ENCODE measurements around the gene OR1N1.

DNA sequence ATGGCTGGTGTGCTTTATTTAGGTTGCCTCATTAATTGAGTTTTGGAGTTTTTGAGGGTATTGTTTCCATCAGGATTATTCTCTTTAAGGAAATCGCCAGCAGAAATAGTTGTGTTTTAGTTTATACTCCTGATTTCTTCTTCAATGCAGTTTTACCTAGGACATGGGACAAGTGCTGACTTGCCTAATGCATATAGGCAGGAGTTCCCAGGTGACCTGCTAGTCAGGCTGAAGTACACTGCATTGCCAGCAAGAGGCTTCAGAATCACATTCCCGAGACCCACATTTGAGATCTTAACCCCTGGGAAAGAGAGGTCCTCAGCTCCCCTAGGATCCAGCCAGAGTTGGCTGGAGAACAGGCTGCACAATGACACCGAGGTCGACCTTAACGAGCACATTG, 24.3 kb upstream of the OR1N1 start:
- TF ChIP-seq, protein P1, sequence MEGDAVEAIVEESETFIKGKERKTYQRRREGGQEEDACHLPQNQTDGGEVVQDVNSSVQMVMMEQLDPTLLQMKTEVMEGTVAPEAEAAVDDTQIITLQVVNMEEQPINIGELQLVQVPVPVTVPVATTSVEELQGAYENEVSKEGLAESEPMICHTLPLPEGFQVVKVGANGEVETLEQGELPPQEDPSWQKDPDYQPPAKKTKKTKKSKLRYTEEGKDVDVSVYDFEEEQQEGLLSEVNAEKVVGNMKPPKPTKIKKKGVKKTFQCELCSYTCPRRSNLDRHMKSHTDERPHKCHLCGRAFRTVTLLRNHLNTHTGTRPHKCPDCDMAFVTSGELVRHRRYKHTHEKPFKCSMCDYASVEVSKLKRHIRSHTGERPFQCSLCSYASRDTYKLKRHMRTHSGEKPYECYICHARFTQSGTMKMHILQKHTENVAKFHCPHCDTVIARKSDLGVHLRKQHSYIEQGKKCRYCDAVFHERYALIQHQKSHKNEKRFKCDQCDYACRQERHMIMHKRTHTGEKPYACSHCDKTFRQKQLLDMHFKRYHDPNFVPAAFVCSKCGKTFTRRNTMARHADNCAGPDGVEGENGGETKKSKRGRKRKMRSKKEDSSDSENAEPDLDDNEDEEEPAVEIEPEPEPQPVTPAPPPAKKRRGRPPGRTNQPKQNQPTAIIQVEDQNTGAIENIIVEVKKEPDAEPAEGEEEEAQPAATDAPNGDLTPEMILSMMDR (IDR thresholded peaks at IDR 0.05; ENCODE audit: poor library complexity, severe bottlenecking): no peak
- TF ChIP-seq MXI1 (conservative IDR thresholded peaks at IDR 0.05; ENCODE audit: poor library complexity, severe bottlenecking) (no peak), EZH2 (IDR thresholded peaks at IDR 0.05; ENCODE audit: borderline replicate concordance, insufficient read depth, low read length, poor library complexity, severe bottlenecking) (no peak)
